Measurements from ENCODE around the gene INPP4B.

Gene INPP4B

DNA sequence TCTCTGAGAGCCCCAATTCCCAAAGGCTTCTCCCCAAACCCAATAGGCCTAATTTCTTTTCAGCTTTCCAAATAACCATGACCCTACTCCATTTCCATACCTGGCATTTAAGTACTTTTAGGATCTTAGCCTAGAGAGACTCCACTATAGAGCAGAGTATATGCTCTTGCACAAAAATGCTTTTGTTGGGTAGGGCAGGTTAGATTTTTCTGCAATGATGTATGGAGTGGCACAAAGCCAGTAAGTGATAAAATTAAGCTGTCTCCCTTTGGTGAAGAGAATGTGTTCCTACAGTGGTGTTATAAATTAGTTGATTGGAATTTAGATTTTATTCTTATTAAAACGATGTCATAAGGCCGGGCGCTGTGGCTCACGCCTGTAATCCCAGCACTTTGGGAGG, 124.9 kb downstream of the INPP4B start:
- no peak for DNase-seq

DNA sequence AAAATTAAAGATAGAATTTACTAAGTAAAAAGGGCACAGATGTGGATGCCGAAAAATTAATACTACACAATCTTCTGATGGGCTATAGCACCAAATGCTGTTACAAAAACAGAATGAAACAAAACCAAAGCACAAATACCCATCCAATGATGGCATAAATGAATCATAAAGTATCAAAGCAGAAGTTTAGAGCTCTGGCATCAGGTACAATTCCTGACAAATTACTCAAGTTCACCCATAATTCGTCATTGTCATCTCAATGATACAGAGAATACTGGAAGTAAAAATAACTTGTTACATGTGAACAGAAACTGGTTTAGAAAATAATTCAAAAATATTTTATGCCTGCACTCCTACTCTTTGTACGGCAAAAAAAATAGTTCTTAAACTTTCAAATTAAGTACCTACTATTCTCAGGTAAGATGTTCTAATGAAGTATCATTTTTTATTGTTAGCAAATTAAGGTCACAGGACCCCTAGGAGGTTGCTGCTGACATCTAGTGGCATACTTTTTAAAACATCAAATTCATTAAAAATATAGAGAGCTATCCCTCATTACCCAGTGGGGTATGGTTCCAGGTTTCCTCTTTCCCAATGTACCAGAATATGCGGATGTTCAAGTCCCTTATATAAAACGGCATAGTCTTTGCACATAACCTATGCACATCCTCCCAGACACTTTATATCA, 126.1 kb downstream of the INPP4B start:
- no peak for DNase-seq

DNA sequence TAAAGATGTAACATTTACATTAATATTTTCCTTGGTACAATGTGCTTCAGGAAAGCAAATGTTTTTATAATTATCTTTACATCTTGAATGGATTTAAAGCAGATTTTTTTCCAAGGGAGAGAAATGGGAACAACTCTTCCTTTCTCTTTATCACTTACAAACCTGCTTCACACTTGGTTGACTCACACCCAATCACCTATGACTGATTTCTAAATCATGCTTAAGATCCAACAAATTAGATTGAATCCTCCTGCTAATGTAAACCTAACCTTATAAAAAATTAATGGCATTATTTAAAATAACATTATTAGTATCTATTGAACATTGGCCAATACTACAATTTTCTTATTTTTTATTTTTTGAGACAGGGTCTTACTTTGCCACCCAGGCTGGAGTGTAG, 127.1 kb downstream of the INPP4B start:
- no peak for DNase-seq

DNA sequence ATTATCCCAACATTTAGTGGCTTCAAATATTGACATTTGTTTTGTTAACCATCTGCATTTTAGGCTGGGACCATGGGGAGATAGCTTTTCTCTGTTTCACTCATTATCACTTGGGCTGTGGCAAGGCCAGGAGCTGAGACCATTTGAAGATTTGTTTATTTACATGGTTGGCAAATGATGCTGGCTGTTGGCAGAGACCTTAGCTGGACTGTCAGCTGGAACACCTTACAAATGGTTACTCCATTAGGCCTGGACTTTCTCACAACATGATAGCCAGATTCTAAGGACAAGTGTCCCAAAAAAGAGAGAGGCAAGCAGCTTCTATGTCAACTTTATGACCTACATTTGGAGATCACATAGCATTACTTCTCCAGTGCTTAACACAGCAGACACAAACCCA, 130.4 kb downstream of the INPP4B start:
- DNase-seq: no peak

DNA sequence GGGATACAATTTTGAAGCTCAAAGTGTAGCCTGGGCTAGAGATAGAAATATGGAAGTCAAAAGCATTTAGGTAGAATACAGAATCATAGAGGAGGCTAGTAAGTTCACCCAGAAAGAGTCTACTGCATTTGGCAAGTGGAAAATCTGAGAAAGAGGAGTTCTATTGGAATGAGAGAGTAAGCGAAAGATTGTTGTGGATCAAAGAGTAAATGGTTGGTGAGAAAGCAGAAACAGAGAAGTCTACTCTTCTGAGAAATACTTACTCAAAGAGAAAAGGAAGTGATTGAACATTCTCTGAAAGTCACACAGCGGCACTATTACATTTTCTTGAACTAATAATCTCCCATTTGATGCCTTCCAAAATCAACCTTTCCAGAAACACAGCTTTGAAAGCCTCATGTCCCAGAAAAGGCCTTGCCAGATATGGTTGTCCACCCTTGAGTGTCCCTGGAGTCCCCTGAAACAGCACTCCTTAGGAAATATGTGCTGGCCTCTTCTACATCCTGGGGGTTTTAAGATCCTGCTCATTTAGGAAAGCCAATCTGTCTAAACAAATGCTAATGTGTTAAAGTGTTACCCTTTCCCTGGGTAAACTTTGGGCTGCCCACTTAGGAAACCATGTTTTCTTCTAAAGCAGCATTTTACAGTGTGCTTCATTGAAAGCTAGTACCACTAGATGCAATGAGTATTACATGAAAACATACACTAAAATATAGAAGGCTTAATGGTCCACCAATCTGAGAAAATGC, 132.6 kb downstream of the INPP4B start:
- no peak for DNase-seq

DNA sequence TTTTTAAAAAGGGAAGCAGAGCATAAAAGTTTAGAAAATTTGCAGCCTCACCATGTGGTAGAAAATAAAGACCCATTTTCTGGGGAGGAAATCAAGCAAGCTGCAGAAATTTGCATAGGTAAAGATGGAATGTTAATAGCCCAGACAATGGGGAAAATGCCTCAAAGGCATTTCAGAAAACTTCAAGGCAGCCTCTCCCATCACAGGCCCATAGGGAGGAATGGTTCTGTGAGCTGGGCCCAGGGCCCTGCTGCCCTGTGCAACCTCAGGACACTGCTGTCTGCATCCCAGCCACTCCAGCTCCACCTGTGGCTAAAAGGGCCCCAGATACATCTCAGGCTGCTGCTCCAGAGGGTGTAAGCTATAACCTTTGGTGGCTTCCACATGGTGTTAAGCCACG, 137.9 kb downstream of the INPP4B start:
- DNase-seq: no peak

DNA sequence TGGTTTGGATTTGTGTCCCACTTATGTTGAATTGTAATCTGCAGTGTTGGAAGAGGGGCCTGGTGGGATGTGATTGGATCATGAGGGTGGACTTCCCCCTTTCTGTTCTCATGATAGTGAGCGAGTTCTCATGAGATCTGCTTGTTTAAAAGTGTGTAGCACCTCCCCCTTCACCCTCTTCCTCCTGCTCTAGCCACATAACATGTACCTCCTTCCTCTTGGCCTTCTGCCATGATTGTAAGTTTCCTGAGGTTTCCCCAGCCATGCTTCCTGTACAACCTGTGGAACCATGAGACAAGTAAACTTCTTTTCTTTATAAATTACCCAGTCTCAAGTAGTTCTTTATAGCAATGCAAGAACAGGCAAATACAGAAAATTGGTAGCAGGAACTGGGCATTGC, 138.7 kb downstream of the INPP4B start:
- DNase-seq: no peak

DNA sequence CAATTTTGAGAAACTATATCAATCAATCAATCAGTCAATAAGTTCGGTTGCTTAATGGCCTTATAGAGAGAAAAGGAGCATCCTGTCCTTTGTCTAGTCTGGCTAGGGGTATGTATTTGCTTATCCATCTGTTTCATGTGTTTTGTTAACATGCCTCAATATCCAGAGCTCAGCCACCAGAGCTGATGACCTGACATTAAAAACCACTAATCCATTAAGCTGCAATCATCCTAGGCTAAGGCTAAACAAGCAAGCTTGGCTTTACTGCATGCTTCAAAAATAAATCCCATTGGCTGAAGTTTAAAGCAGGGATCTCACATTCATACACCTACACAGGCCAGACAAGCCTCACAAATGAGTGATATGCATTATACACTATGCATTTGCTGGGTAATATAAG, 139.7 kb downstream of the INPP4B start:
- DNase-seq: no peak

DNA sequence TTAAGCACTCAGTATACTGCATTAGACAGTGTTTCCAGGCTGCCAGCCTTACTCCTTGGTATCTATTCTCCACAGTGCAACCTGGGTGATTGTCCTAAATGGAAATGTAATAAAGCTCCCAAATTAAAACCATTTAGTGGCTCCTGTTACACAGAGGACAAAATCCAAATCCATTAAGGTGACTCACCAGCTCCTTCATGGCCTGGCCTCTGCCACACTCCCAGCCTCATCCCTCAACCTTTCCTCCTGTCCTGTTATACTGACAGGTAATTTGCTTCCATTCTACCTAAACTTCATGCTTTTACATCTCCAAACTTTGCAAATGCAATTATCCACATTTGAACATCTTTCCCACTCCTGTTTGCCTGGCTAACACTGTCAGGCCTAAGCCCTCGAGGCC, 140.3 kb downstream of the INPP4B start:
- DNase-seq: no peak

DNA sequence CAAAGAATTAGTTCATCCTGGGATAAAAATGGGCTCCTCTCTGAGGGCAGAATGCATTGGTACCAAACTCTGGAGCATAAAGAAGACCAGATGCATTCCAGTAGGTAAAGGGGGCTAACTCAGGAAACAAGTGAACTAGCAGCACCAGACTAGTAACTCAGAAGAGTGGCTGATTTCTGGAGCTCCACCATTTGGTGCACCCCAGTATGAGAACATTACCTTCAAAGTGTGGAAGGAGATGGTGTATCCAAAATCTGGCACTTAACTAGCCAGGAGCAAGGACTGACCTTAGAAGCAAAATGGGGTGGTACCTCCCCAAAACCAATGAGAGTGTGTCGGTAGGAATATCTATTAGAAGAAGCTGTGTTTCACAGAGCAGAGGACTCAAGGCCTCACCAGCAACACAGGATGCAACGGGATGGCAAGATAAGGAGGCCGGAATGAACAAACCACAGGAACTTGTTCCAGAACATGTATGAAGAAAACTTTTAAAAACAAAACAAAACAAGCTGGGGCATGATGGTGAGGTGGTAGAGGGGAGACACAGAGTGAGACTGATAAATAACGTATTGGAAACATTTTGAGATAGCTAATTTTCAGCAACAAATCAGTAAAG, 142.3 kb downstream of the INPP4B start:
- DNase-seq: no peak

DNA sequence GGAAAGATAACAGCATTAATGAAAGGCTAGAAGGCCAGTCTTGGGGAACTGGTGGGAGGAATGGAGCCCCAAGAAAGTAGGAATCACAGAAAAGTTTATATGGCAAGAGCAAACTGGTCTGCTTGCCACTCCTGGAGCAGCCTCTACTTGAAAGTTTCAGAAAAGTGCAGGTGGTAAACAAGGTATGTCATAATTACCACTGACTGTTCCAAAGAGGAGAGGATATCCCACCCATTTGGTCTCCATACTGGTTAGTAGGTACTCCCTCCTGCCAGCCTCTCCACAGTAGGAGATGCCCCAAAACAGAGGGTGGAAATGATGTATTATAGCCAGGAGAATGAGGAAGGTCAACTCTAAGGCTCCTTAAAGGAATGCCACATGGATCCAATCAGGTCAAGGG, 145.1 kb downstream of the INPP4B start:
- DNase-seq: no peak

DNA sequence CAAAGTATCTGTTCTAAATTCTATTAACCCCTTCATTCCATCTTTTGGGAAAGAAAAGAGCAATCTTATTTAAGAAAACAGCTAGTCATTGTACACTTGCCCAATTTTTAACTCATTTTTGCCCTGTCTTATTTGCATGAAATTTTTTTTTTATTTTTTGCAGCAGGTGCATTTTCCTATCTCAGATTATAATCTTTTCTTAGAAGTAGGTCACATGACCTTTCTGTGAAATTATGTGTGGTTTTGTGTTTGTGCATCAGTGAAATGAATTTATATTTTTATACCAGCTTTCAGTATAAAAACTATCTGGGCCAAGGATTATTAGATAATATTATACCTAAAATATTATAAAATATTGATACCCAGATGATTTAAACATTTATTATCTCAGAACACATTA, 145.6 kb downstream of the INPP4B start:
- DNase-seq: no peak

DNA sequence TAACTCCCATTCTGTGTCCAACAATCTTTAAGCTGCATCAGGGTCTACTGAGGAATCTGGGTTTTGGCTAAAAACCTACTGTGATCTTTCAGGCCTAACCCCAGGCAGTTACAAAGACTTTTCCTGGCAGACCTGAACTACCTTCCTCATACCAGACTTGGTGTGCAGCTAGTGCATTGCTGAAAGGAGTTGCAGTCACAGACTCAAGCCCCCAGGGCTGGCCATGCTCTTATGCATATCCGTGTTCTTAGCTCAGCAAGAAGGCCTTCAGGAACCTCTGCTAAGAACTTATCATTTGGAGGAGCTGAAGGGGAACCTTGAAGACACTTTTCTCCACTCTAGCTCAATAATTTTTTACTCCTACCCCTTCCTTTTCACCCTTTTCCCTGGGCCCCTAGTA, 147.5 kb downstream of the INPP4B start:
- no peak for DNase-seq

DNA sequence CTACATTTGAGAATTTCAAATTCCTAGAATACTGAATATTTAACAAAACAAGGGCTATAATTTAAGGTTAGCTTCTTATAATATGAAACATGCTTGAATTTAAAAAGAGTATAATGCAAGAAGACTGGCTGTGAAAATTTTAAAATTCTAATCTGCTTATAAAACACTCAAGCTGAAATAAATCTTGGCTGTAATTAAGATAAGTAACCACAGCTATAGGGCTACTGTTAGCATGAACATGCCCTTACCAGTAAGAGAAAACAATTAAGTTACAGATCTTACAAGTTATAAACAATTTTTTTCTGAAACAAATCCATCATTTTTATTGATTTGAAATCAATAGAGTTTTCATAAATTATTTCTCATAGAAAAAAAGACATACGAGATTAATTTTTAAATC, 148.2 kb downstream of the INPP4B start:
- no peak for DNase-seq

DNA sequence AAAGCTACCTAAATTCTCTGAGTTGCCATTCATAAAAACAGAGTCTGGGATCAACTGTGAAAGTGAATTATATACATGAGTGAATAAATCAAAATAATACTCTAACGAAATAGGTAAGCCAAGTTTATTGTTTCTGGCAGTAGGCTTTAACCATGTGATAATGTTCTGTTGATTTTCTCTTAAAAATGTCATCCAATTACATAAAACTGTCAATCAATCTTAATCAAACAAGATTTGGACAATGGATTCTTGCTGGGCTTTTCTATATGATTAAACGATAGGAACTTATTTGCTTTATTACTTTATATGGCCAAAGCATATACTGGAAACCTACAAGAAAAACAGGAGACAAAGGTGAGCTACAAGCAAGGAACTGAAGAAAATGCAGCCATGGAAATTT, 148.8 kb downstream of the INPP4B start:
- no peak for DNase-seq

DNA sequence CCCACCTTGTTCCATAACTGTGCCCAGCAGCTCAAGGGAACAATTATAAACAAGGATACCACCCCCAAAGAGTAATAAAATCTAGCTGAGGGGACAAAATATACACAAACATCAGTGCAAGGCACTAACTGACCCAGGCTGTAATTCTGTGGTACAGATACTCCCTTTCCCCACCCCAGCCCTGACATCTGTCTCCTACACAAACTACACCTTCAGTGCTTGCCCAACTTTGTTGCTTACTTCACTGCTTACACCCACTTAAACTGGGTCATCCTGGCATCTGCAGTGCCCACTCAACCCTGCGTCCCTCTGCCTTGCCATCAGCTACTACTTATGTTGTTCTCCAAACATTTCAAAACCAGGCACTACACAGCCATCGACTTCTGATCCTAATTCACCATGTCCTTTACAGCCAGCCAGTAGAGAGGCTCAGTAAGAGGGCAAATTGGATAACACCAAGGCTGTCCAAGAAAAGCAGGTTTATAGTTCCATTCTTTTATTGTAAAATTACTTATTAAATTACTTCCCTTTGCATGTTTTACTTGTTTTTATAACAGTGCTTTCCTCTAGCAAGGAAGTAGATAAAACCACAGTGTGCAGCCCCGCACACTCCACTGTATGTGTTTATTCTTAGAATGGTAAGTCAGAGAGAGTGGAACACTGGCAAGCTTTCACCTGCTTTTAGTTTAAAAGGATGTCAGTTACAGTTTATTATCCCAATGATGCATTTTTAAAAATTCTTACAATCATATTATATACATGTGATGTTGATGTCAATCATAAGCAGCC, 149.6 kb downstream of the INPP4B start:
- DNase-seq: no peak

DNA sequence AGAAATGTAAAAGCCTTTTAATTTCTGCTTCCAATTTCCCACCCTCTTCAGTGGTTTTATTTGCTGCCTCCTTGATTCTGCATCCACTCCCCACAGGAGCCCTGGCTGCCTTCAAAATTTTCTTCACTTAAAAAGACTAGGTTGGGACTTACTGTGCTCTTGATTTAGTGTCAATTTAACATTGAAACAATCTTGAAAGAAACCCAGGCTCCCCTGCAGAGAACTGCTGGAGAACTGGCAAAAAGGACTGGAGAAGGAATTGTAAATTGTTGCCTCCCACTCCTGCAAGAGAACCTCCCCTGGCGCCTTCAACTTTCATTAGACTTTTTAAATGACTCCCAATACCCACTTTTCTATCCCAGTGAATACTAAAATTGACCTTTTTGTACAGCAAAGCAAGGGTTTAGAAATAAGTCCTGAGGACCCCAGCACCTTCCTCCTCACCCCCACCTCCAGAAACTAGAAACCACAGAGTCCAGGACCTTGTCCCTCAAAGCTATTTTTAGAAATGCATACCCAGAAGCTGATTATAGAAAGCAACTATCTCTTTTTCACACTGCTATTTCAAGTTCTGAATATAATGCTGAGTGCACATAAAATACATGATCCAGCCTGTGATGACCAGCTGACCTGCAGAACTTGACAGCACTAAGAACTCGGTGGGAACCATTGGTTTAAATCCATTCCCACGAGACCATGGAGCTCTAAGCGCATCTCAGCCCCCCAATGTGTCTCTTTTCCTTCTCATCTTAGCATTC, 155.5 kb downstream of the INPP4B start:
- no peak for DNase-seq

DNA sequence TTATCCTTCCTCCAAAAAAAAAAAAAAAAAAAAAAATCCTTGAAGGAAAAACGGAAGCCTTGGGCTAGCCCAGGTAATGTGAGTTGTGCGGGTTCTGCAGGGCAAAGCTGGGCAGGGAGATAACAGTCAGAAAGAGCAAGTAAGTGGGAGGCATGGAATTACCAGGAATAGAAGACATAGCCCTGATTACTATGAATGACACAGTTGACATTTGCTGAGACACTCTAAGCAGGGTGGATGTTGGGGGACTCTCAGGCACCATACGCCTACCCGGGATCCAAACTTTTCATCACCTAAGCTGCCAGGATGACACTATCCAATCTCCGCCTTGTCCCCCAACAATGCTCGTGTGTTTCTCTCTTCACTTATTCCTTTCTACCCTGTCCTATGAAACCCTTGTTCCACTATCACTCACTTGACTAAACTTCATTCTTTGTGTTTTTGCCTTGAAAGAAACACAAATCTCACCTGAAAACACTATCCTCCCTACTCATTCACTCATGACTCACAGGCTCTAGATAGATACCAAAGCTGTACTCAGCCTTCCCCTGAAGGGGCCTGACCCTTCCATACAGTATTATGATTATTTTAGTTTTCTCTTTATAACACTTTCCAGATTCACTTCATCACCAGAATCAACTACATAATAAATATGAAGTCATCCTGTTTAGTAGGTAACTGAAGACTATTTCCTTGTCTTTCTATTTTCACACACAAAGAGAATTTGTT, 158.4 kb downstream of the INPP4B start:
- DNase-seq: no peak

DNA sequence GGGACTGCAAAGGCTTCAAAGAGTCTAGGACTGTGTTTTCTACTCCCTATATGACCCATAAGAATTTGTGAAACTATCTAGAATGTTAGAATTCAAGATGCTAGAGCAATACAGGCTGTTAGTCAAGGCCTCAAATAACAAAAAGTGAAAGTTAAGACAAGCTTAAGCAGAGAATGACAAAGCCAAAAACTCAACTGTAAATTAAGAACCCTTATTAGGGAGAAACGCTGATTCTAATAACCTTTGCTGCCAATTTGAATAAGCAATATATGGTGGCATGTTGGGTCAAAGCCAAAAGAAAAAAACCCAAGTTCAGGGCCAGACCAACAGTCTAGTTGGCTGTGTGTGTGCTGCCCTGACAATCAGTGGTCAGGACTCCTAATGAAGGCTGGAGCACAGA, 160.0 kb downstream of the INPP4B start:
- no peak for DNase-seq

DNA sequence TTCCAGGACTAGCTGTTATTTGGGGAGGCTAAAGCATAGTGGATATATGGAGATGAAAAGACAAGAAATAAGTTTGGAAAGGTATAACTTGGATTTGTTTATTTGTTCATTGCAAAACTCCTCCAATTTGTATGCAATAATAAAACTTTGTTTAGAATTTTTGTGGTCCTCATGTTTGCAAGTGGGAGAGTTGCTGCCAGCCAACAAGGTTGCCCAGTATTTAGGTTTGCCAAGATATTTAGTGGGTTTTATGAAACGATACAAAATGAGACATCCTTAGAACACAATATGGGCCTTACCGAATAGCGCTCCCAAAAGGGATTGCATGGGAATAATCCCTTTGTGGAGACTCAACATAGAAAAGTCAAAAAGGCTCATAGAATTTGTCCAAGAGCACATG, 162.1 kb downstream of the INPP4B start:
- DNase-seq: no peak

DNA sequence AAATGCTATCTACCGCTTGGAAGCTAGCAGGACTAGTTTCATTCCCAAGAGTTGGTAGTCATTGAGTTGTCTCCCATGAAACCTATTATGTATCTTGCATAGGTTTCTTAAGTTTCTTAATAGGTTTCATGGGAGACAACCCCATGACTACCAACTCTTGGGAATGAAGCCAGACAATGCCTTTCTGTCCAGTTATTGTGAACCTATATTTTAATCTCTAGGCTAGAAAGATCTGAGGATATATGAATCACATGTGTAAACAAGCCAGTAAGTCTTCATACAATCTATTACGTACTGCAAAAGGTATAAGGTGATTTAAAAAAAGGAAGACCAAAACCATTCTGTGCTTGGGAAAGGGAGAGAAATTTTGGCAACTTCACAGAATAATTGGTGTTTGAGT, 162.6 kb downstream of the INPP4B start:
- no peak for DNase-seq

DNA sequence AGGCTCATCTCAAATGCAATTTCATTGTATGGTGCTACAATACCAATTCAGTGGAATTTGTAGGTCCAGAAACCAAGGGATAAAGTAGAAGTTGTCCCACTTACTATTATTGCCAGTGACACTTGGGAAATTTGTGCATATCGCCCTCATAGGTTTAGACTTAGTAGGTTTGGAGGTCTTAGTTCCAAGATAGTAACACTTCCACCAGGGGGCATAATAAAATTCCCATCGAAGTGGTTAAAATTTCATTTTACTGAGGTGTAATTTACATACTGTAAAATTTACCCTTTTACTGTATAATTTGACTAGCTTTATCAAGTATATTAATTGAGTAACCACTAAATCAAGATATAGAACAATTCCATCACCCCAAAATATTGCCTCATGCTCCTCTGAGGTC, 174.6 kb downstream of the INPP4B start:
- no peak for DNase-seq
